Measurements from ENCODE around the gene LRMDA. TPM values are rescaled to one million over a fixed set of nuclear protein-coding genes. Genes with fewer than 3 reads are reported as not detected.

LRMDA gene
- total and polyA plus RNA-seq, 2 donors (not counting 3 experiments of a cell fraction or from before 2014, with no cell fraction given) = 9.7 to 18.0 TPM

- TF ChIP-seq MAX (IDR thresholded peaks at IDR 0.05; ENCODE audit: insufficient read depth, insufficient read length) = no peak
- TF ChIP-seq CTCF (IDR thresholded peaks at IDR 0.05; ENCODE audit: extremely low read depth in 1 of 2, insufficient read depth in 1 of 2, low read depth in 1 of 2, low read length in 2 of 2) = peak; percentile 56 to 72
- no TSS peak for BruUV-seq (replicated peaks)
- H3K36me3 ChIP-seq (ENCODE audit: control insufficient read depth in 2 of 2, extremely low read depth in 1 of 2, insufficient read depth in 2 of 2, low read length in 2 of 2) = no peaks in the 10 kb centered on the region
- no peak overlapping the region for H3K4me3 ChIP-seq (replicated peaks in 1 of 3; ENCODE audit: insufficient read depth in 1 of 3, low read depth in 1 of 3, low read length in 3 of 3)
- no peaks in the 10 kb centered on the region for H3K9me1 ChIP-seq (replicated peaks; ENCODE audit: control insufficient read depth, extremely low read depth, insufficient read depth, low read length)
- H3K27me3 ChIP-seq (ENCODE audit: control insufficient read depth in 2 of 2, insufficient read depth in 2 of 2, low read length in 2 of 2) = no peaks in the 10 kb centered on the region
- H2AFZ ChIP-seq (ENCODE audit: low read depth, low read length) = peak overlapping the region; percentile 62
- no peaks in the 10 kb centered on the region for H3K79me2 ChIP-seq (ENCODE audit: control insufficient read depth, insufficient read depth, low read length)
- ChIA-PET CTCF (interaction anchor here (0.5 to 4.4 kb wide), 20 partner anchors 8 to 1152 kb away, joined by 3 to 41 read pairs (median 3); partner anchors contain the start of gene ZNF503), POLR2A (no interaction called here)
- dilution Hi-C loops (cut with MboI; ENCODE audit: extremely low pct_ligation_motif_present, low sequenced_read_pairs) = no loop called here
- H3K4me1 ChIP-seq (ENCODE audit: control insufficient read depth, extremely low read depth, insufficient read depth, low read length) = peaks cover 19% of the 10 kb centered on the region
- H3K9ac ChIP-seq (replicated peaks; ENCODE audit: extremely low read depth, insufficient read depth, low read length) = no peak overlapping the region
- no peak overlapping the region for H3K4me2 ChIP-seq (ENCODE audit: insufficient read depth, low read length)
- no peak overlapping the region for H3K27ac ChIP-seq (ENCODE audit: insufficient read depth, low read depth, low read length)
- H3K9me3 ChIP-seq (replicated peaks; ENCODE audit: control insufficient read depth, insufficient read depth, low read length) = no peaks in the 10 kb centered on the region
- intact Hi-C loops (cut with micrococcal nuclease) = loop anchor here (1.0 to 10.0 kb wide), 8 partner anchors 245 to 1148 kb away; no protein-coding TSS in a partner anchor
- DNase-seq (ENCODE audit: low read depth, low spot score) = peak; percentile 72
- peak; percentile 77 for FAIRE-seq
- no peaks in the 10 kb centered on the region for H4K20me1 ChIP-seq (replicated peaks; ENCODE audit: control insufficient read depth, extremely low read depth, insufficient read depth, low read length)
Observed at GRCh38 chr10:76547352-76547972, 1116.0 kb downstream of the LRMDA start.

- no peaks in the 10 kb centered on the region for H3K9me3 ChIP-seq (replicated peaks; ENCODE audit: control insufficient read depth, insufficient read depth, low read length)
- DNase-seq (ENCODE audit: low read depth, low spot score) = no peak
- no TSS peak for BruUV-seq (replicated peaks)
- H3K4me2 ChIP-seq (ENCODE audit: insufficient read depth, low read length) = no peak overlapping the region
- no peaks in the 10 kb centered on the region for H3K27me3 ChIP-seq (ENCODE audit: control insufficient read depth in 2 of 2, insufficient read depth in 2 of 2, low read length in 2 of 2)
- no peak overlapping the region for H2AFZ ChIP-seq (ENCODE audit: low read depth, low read length)
- H3K79me2 ChIP-seq (ENCODE audit: control insufficient read depth, insufficient read depth, low read length) = no peaks in the 10 kb centered on the region
- no peaks in the 10 kb centered on the region for H3K36me3 ChIP-seq (ENCODE audit: control insufficient read depth in 2 of 2, extremely low read depth in 1 of 2, insufficient read depth in 2 of 2, low read length in 2 of 2)
- no peak overlapping the region for H3K4me3 ChIP-seq (replicated peaks in 1 of 3; ENCODE audit: insufficient read depth in 1 of 3, low read depth in 1 of 3, low read length in 3 of 3)
- intact Hi-C loops (cut with micrococcal nuclease) (loop anchor here (5.0 to 10.0 kb wide), 3 partner anchors 246 to 624 kb away; no protein-coding TSS in a partner anchor), dilution Hi-C loops (cut with MboI; ENCODE audit: extremely low pct_ligation_motif_present, low sequenced_read_pairs) (no loop called here)
- FAIRE-seq = no peak
- CTCF ChIA-PET = interaction anchor here (0.6 to 4.4 kb wide), 4 partner anchors 245 to 1148 kb away, joined by 3 to 21 read pairs (median 3); partner anchors contain the start of gene ZNF503
- H3K27ac ChIP-seq (ENCODE audit: insufficient read depth, low read depth, low read length) = no peak overlapping the region
- no peaks in the 10 kb centered on the region for H3K9me1 ChIP-seq (replicated peaks; ENCODE audit: control insufficient read depth, extremely low read depth, insufficient read depth, low read length)
- H3K9ac ChIP-seq (replicated peaks; ENCODE audit: extremely low read depth, insufficient read depth, low read length) = no peak overlapping the region
- TF ChIP-seq GATA2 (IDR thresholded peaks at IDR 0.05; ENCODE audit: insufficient read depth, insufficient read length, low read depth, low read length) (no peak), FOS (IDR thresholded peaks at IDR 0.05; ENCODE audit: borderline replicate concordance, insufficient read depth, low read length) (no peak), POLR2AphosphoS5 (IDR thresholded peaks at IDR 0.05; ENCODE audit: insufficient read depth, low read depth, low read length) (no peak), MYC (IDR thresholded peaks at IDR 0.05; ENCODE audit: low read depth, low read length) (no peak), CTCF (IDR thresholded peaks at IDR 0.05; ENCODE audit: extremely low read depth in 1 of 2, insufficient read depth in 1 of 2, low read depth in 1 of 2, low read length in 2 of 2) (no peak), POLR2A (IDR thresholded peaks at IDR 0.05; ENCODE audit: low read depth, low read length) (no peak), MAX (IDR thresholded peaks at IDR 0.05; ENCODE audit: insufficient read depth, insufficient read length) (no peak), JUN (IDR thresholded peaks at IDR 0.05; ENCODE audit: borderline replicate concordance, insufficient read depth, insufficient read length, low read depth) (no peak), EZH2 (IDR thresholded peaks at IDR 0.05; ENCODE audit: borderline replicate concordance, low read depth, low read length, severe bottlenecking) (no peak)
- peaks cover 10% of the 10 kb centered on the region for H3K4me1 ChIP-seq (ENCODE audit: control insufficient read depth, extremely low read depth, insufficient read depth, low read length)
- POLR2A ChIA-PET = no interaction called here
- H4K20me1 ChIP-seq (replicated peaks; ENCODE audit: control insufficient read depth, extremely low read depth, insufficient read depth, low read length) = no peaks in the 10 kb centered on the region
Observed at GRCh38 chr10:76548716-76549115, 1117.3 kb downstream of the LRMDA start.
